ENCODE results near the gene RPL15.

The RPL15 gene

GRCh38 chr3:23919628-23920027, 2.7 kb downstream of the RPL15 start:
- no peak overlapping the region for H3K4me3 ChIP-seq (replicated peaks; ENCODE audit: low read depth, low read length)
- TF ChIP-seq, protein P1, sequence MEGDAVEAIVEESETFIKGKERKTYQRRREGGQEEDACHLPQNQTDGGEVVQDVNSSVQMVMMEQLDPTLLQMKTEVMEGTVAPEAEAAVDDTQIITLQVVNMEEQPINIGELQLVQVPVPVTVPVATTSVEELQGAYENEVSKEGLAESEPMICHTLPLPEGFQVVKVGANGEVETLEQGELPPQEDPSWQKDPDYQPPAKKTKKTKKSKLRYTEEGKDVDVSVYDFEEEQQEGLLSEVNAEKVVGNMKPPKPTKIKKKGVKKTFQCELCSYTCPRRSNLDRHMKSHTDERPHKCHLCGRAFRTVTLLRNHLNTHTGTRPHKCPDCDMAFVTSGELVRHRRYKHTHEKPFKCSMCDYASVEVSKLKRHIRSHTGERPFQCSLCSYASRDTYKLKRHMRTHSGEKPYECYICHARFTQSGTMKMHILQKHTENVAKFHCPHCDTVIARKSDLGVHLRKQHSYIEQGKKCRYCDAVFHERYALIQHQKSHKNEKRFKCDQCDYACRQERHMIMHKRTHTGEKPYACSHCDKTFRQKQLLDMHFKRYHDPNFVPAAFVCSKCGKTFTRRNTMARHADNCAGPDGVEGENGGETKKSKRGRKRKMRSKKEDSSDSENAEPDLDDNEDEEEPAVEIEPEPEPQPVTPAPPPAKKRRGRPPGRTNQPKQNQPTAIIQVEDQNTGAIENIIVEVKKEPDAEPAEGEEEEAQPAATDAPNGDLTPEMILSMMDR (IDR thresholded peaks at IDR 0.05; ENCODE audit: low read length, missing control alignments): no peak
- no peak for DNase-seq (ENCODE audit: low read depth)

DNA sequence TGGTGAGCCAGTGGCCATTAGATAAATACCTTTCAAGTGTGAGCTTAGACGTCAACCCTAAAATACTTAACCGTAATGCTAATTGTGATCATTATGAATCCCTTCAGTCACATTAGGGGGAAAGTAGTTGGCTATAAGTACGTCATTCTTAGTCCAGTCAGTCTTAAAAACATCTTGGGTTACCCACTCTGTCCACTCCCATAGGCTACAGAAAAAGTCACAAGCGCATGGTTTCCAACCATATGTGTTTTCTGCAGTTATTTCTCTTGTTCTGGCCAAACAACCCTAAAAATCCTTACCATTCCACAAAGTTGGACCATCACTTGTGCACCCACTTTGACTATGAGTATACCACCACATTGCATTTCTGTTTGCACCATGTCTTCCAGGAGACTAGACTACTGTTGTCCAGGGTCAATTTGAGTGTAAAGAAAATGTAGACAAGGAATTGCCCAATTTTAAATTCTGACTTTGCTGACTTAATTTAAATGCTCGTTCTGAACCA, 3.3 kb downstream of the RPL15 start:
- DNase-seq (ENCODE audit: low read depth): no peak
- H3K4me3 ChIP-seq (replicated peaks; ENCODE audit: low read depth, low read length): no peak overlapping the region
- TF ChIP-seq, protein P1 (IDR thresholded peaks at IDR 0.05; ENCODE audit: low read length, missing control alignments): no peak

DNA sequence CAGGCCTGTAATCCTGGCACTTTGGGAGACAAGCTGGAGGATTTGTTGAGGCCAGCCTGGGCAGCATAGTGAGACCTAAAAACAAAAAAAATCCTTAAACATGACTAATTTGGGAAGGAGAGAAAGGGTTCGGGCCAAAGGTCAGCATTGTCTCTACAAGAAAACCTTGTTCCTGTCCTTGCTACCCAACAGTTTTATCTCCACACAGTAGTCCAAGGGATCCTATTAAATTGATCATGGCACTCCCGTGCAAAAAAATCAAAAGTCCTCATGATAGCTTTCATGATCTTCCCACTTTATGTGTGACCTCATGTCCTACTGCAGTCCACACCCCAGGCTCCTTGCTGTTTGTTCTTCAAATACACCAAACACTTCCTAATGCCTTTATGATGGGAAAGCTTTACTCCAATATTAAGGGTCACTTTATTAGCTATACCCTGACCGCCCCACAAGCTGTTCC, 4.2 kb downstream of the RPL15 start:
- H3K4me3 ChIP-seq (replicated peaks; ENCODE audit: low read depth, low read length): no peak overlapping the region
- no peak for DNase-seq (ENCODE audit: low read depth)
- TF ChIP-seq, protein P1 (IDR thresholded peaks at IDR 0.05; ENCODE audit: low read length, missing control alignments): no peak

- peak; percentile 86 for DNase-seq (ENCODE audit: low read depth)
- no peak overlapping the region for H3K4me3 ChIP-seq (replicated peaks; ENCODE audit: low read depth, low read length)
- TF ChIP-seq, protein P1 (IDR thresholded peaks at IDR 0.05; ENCODE audit: low read length, missing control alignments): no peak
Observed at GRCh38 chr3:23923786-23924185, 6.9 kb downstream of the RPL15 start.

GRCh38 chr3:23926246-23926645, 9.3 kb downstream of the RPL15 start:
- no peak for DNase-seq (ENCODE audit: low read depth)
- no peak overlapping the region for H3K4me3 ChIP-seq (replicated peaks; ENCODE audit: low read depth, low read length)
- TF ChIP-seq, protein P1 (IDR thresholded peaks at IDR 0.05; ENCODE audit: low read length, missing control alignments): no peak

DNA sequence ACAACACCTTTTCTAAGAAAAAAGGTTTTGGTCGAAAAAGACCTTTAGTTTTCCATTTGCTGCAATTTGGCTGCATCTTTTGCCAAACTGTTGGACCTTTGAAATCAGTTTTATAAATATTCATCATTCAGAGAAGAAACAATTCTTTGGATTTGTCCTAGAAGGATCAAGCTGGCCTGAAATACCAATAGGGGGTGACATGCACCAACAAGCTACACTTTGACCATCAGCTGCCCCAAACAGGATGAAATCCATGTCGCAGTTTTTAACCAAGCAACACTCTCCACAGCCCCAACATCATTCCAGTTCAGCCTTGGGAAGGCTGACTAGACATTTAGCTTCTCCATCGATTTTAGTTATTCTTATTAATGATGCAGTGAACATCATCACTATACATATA, 9.8 kb downstream of the RPL15 start:
- TF ChIP-seq, protein P1 (IDR thresholded peaks at IDR 0.05; ENCODE audit: low read length, missing control alignments): peak; percentile 5
- DNase-seq (ENCODE audit: low read depth): no peak

GRCh38 chr3:23928524-23928923, 11.6 kb downstream of the RPL15 start:
- DNase-seq (ENCODE audit: low read depth): no peak
- TF ChIP-seq, protein P1 (IDR thresholded peaks at IDR 0.05; ENCODE audit: low read length, missing control alignments): no peak
- H3K4me3 ChIP-seq (replicated peaks; ENCODE audit: low read depth, low read length): no peak overlapping the region

More for the DNA sequence above, 9.8 kb downstream of the RPL15 start:
- H3K4me3 ChIP-seq (replicated peaks; ENCODE audit: low read depth, low read length): no peak overlapping the region
